ENCODE results near the gene TRAF3IP1. TPM values are rescaled to one million over a fixed set of nuclear protein-coding genes. Genes with fewer than 3 reads are reported as not detected.

Gene TRAF3IP1
- total RNA-seq, 2 donors from 2014 or later, result 8.9 to 9.3 TPM

DNA sequence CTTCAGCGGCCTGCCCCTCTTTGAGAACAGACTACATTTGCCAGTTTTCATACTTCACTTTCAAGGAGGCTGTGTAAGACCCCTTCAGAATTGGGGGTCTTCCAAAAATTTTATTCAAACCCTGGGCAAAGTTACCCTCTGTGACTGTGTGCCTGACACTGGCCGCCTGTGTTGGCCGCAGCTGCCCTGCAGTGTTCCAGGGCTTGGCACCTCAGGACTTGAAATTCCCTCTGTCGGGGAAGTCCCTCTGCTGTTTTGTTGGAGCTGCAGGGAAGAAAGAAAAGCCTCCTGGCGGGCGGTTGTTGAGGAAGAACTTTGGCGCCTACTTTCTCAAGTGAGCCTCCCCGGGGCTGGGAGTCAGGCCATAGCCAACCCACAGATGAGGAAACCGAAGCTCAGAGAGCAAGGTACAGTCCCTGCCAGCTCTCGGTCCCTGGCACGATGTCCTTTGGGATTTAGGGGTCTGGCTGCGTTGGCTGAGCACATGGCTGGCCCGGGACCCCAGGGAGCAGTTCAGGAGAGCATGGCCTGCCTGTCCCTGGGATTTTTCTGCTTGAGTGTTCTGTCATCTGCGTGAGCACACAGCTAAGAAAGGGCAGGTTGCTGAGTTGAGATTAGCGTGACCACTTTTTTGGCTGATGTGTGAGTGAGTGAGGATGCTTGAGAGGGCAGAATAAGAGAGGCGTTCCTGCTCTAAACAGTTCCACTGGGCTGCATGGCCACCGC, 88.5 kb downstream of the TRAF3IP1 start:
- no peaks in the 10 kb centered on the region for H3K9me3 ChIP-seq (ENCODE audit: control insufficient read depth, low read length, poor library complexity, severe bottlenecking)
- ATAC-seq (no peak), DNase-seq (no peak)
- H3K27me3 Mint-ChIP-seq, result no peaks in the 10 kb centered on the region
- H3K27ac Mint-ChIP-seq, result no peak overlapping the region
- no peak overlapping the region for H3K4me3 Mint-ChIP-seq
- no peaks in the 10 kb centered on the region for H3K36me3 Mint-ChIP-seq (ENCODE audit: low read depth)
- H3K4me1 Mint-ChIP-seq, result peaks cover under 1% of the 10 kb centered on the region

DNA sequence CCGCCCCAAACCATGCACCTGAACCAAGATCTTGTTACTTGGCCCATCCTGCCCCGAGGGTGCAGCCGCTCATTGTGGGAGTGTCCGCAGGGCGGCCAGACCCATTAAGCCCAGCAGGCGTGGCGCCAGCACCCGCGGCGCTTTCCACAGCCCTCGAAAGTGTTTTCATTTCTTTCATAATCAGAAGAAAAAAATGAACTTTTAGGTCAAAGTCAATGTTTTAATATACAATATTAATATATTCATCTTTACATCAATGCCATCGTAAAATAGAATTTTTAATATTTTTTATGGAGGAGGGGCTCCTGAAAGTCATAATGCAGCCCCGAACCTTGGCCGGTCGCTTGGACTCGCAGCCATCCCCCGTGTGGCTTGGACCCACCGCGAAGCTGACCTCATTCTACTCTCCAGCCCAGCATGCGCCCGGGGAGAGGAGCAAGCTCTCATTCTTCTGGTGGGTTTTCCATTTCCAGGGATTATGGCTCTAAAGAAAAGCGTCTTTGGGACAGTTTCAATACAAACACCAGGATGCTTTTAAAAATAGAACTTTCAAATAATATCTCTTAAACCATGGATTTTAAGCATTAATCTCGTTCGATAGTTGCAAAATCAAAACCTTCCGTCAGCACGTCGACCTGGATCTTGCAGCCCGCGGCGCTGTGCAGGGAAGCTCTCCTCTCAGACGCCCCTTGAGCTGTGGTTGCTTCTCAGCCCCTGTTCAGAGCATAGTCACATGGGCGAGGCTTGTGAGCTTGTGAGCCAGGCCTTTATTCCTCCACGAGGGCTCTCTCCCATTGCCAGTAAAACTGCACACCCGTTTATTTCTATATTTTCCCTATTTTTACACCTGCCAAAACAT, 89.3 kb downstream of the TRAF3IP1 start:
- DNase-seq (no peak), ATAC-seq (no peak)
- Mint-ChIP-seq H3K27ac (no peak overlapping the region), H3K27me3 (no peaks in the 10 kb centered on the region), H3K4me3 (no peak overlapping the region), H3K4me1 (no peaks in the 10 kb centered on the region), H3K36me3 (ENCODE audit: low read depth) (no peaks in the 10 kb centered on the region)
- H3K9me3 ChIP-seq (ENCODE audit: control insufficient read depth, low read length, poor library complexity, severe bottlenecking), result no peaks in the 10 kb centered on the region

DNA sequence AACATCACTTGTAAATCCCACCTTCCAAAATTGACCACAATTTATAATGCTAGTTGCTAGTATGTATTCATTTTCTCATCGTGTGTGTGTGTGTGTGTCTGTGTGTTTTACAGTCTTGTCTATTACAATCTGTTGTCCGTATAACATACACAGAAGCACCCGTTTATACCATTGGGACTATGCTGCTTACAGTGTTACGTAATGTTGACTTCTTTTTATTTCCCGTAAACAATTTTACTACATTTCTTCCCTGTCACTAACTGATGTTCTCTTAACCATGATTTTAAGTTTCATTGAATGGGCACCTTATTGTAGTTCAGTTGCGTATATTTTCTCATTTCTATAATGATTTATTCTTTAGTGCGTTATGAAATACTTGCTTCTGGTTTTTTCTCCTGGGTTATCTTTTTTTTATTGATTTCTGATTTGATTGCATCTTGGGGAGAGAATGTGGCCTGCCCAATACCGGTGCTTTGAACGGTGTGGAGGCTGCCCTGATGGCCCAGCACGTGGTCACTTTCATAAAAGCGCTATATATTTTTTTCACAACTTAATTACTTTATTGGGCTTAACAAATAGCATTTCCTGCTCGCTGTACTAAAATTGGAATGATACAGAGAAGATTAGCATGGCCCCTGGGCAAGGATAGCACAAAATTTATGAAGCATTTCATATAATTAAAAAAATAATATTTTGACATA, 91.9 kb downstream of the TRAF3IP1 start:
- no peaks in the 10 kb centered on the region for H3K36me3 Mint-ChIP-seq (ENCODE audit: low read depth)
- DNase-seq (no peak), ATAC-seq (no peak)
- H3K27me3 Mint-ChIP-seq, result no peaks in the 10 kb centered on the region
- H3K4me3 Mint-ChIP-seq, result no peak overlapping the region
- H3K4me1 Mint-ChIP-seq, result peaks cover 2% of the 10 kb centered on the region
- no peaks in the 10 kb centered on the region for H3K9me3 ChIP-seq (ENCODE audit: control insufficient read depth, low read length, poor library complexity, severe bottlenecking)
- H3K27ac Mint-ChIP-seq, result no peak overlapping the region

DNA sequence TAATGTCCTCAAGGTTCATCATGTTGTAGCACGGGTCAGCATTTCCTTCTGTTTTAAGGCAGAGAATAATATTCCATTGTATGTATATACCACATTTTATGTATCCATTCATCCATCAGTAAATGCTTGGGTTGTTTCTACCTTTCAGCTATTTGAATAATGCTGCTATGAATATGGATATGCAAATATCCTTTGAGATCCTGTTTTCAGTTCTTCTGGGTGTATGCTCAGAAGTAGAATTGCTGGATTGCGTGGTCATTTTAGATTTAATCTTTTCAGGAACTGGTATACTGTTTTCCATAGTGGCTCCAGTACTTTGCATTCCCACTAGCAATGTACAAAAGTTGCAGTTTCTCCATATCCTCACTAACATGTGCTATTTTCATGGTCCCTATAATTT, 93.0 kb downstream of the TRAF3IP1 start:
- H3K4me1 Mint-ChIP-seq, result peaks cover 2% of the 10 kb centered on the region

DNA sequence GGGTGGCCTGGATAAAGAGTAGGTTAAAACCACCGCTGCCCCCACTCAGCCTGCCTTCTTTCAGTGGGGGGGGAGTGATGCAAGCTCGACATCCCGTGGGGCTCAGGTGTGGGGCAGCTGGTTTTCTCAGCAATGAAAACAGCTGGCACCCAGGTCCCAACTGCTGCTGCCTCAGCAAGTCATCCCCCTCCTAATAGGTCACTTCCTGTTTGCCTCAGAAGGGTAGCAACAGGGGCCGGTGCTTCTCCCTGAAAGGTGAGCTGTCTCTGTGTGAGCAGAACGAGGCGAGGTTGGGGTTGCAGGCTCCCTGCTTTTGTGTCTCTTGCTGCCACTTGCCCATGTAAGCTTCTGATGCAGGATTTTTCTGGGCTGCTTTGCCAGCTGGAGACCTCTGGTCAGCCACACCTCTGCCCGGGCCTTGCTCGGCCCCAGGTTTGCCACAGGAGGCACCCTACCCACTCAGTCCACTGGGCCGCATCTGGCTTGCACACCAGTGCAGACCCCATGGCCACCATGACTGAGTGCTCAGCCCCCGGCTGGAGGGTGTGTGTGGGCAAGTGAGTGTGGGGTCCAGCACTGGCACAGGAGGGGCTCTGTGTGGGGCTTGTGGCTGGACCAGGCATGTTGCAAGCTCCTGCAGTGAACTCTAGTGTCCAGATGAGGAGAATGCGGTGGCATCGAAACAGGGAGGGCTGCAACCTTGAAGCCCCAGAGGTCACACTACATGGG, 94.9 kb downstream of the TRAF3IP1 start:
- H3K4me1 Mint-ChIP-seq, result peaks cover 2% of the 10 kb centered on the region
- H3K36me3 Mint-ChIP-seq (ENCODE audit: low read depth), result no peaks in the 10 kb centered on the region
- peak overlapping the region; percentile 45 for H3K27ac Mint-ChIP-seq
- ATAC-seq, result peak; percentile 50
- H3K4me3 Mint-ChIP-seq, result no peak overlapping the region
- no peaks in the 10 kb centered on the region for H3K27me3 Mint-ChIP-seq
- no peak for DNase-seq
- no peaks in the 10 kb centered on the region for H3K9me3 ChIP-seq (ENCODE audit: control insufficient read depth, low read length, poor library complexity, severe bottlenecking)

More for the DNA sequence above, 93.0 kb downstream of the TRAF3IP1 start:
- no peaks in the 10 kb centered on the region for H3K36me3 Mint-ChIP-seq (ENCODE audit: low read depth)
- H3K9me3 ChIP-seq (ENCODE audit: control insufficient read depth, low read length, poor library complexity, severe bottlenecking), result no peaks in the 10 kb centered on the region
- no peak for DNase-seq
- H3K27me3 Mint-ChIP-seq, result no peaks in the 10 kb centered on the region
- no peak overlapping the region for H3K4me3 Mint-ChIP-seq
- H3K27ac Mint-ChIP-seq, result no peak overlapping the region
- ATAC-seq, result no peak

DNA sequence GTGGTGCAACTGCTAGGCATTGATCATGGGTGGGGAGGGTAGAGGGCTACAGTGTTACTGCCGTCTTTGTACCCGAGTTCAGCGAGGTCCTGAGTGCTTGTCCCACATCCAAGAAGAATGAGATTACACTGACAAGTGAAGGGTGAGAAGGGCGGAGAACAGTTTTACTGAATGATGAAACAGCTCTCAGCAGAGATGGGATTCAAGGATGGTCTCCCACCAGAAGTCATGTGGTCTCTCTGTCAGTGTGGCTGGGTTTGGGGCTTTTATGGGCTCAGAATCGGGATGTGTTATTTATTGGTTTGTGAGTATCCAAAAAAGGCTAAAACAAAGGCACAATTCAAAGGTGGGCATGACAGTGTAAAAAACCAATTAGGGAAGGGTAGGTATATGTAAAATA, 95.6 kb downstream of the TRAF3IP1 start:
- DNase-seq, result no peak
- H3K27me3 Mint-ChIP-seq, result no peaks in the 10 kb centered on the region
- no peak for ATAC-seq
- H3K9me3 ChIP-seq (ENCODE audit: control insufficient read depth, low read length, poor library complexity, severe bottlenecking), result no peaks in the 10 kb centered on the region
- no peak overlapping the region for H3K4me3 Mint-ChIP-seq
- no peak overlapping the region for H3K27ac Mint-ChIP-seq
- H3K36me3 Mint-ChIP-seq (ENCODE audit: low read depth), result no peaks in the 10 kb centered on the region
- H3K4me1 Mint-ChIP-seq, result peaks cover 2% of the 10 kb centered on the region

DNA sequence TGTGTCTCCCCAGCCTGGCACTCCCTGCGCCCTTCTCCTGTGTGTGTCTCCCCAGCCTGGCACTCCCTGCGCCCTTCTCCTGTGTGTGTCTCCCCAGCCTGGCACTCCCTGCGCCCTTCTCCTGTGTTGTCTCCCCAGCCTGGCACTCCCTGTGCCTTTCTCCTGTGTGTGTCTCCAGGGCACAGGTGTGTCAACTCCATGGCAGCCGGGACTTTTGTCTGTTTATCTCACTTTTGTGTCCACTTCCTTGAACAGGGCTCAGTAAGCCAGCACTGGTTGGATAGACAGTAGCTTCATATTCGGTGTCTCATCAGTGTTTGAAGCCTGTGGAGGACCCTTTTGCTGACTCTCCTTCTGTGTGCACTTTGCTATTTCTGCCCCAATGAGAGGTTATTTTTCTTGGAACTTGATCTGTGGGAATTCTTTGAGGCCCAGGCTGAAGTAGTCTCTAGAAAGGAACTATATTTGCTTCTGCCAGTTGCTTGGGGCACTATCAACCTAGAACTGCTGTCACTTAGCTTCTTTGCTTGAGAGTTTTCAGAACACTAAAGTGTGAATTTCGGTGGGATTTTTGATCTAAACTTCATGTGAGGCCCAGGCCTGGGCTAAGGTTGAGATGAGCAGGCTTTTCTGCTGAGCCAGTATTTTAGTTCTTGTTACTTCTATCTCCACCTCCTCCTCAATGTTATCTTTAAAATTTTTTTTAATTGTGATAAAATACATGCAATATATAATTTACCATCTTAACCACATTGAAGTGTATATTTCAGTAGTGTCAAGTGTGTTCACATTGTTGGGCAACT, 98.1 kb downstream of the TRAF3IP1 start:
- Mint-ChIP-seq H3K36me3 (ENCODE audit: low read depth) (no peaks in the 10 kb centered on the region), H3K27ac (no peak overlapping the region), H3K4me1 (peaks cover 7% of the 10 kb centered on the region), H3K27me3 (no peaks in the 10 kb centered on the region), H3K4me3 (no peak overlapping the region)
- H3K9me3 ChIP-seq (ENCODE audit: control insufficient read depth, low read length, poor library complexity, severe bottlenecking), result no peaks in the 10 kb centered on the region
- ATAC-seq (no peak), DNase-seq (no peak)

DNA sequence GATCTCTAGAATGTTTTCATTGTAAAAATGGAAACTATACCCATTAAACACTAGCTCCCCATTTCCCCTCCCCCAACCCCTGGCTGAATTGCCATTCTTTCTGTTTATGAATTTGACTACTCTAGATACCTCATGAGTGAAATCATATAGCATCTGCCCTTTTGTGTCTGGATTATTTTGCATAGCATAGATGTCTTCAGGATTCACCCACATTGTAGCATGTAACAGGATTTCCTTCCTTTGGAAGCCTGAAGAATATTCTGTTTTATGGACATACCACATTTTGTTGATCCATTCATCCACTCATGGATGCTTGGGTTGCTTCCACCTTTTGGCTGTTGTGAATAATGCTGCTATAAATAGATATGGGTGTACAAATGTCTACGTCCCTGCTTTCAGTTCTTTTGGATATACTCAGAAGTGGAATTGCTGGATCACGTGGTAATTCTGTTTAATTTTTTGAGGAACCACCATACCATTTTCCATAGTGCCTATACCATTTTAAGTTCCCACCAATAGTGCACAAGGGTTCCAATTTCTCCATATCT, 98.8 kb downstream of the TRAF3IP1 start:
- H3K4me1 Mint-ChIP-seq, result peaks cover 7% of the 10 kb centered on the region
- no peaks in the 10 kb centered on the region for H3K36me3 Mint-ChIP-seq (ENCODE audit: low read depth)
- H3K27me3 Mint-ChIP-seq, result no peaks in the 10 kb centered on the region
- H3K9me3 ChIP-seq (ENCODE audit: control insufficient read depth, low read length, poor library complexity, severe bottlenecking), result no peaks in the 10 kb centered on the region
- ATAC-seq, result no peak
- no peak overlapping the region for H3K4me3 Mint-ChIP-seq
- no peak overlapping the region for H3K27ac Mint-ChIP-seq
- DNase-seq, result no peak

DNA sequence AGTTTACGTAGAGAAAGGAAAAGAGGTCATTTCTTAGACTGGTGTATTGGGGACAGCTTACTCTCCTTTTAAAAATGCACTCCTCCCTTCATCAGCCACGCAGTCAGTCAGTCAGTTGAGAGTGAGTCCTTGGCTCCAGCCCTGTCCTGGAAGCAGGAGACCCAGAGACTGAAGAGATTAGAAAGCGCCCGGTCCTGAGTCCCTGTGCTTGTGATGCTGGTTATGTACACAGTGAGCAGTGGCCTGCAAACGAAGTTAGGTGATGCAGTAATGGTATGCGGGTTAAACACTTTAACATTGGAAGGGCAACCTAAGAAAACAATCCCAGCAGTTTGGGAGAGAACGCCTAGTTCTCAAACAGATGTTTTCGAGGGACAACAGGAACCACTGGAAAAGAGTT, 100.1 kb downstream of the TRAF3IP1 start:
- no peak overlapping the region for H3K27ac Mint-ChIP-seq
- DNase-seq, result no peak
- no peak for ATAC-seq
- no peaks in the 10 kb centered on the region for H3K9me3 ChIP-seq (ENCODE audit: control insufficient read depth, low read length, poor library complexity, severe bottlenecking)
- no peaks in the 10 kb centered on the region for H3K36me3 Mint-ChIP-seq (ENCODE audit: low read depth)
- peaks cover 7% of the 10 kb centered on the region for H3K4me1 Mint-ChIP-seq
- H3K27me3 Mint-ChIP-seq, result no peaks in the 10 kb centered on the region
- no peak overlapping the region for H3K4me3 Mint-ChIP-seq

DNA sequence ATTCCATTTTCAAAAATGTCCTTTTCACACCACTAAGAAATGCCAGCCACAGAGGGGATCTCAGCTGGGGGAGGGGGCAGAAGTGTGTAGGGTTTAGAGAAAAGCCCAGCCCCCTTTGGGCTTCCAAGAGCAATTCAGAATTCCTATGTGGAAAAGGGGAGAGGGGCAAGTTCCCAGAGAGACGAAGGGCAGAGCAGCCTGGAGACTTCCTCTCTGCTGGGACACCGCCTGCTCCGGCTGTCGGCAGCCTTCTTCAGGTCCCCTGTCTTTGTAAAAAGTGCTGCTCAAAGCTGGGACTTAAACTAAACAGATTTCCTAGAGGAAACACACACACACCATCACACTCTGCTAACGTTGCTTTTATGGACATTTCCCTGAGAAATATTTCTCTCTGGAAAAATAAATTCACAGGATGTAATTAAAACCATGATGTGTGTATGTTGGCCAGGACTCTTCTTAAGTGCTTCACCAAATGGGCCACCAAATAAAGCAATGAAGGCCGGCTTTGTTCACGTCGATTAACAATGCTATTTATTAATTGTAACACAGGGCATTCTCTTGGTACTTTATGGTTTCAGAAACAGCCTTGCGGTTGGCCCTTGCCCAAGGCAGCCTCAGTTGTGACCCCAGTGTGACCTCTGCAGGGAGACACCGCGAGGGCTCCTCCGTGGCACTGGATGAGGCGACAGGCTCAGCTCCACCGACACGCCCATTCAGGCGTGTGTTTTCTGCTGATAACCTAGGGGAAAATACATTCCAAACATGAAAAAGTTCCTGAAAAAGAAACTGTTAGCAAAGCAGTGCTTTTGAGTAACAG, 100.8 kb downstream of the TRAF3IP1 start:
- no peaks in the 10 kb centered on the region for H3K36me3 Mint-ChIP-seq (ENCODE audit: low read depth)
- H3K9me3 ChIP-seq (ENCODE audit: control insufficient read depth, low read length, poor library complexity, severe bottlenecking), result no peaks in the 10 kb centered on the region
- no peak overlapping the region for H3K4me3 Mint-ChIP-seq
- DNase-seq (no peak), ATAC-seq (no peak)
- no peak overlapping the region for H3K27ac Mint-ChIP-seq
- H3K4me1 Mint-ChIP-seq, result peaks cover 9% of the 10 kb centered on the region
- H3K27me3 Mint-ChIP-seq, result no peaks in the 10 kb centered on the region

DNA sequence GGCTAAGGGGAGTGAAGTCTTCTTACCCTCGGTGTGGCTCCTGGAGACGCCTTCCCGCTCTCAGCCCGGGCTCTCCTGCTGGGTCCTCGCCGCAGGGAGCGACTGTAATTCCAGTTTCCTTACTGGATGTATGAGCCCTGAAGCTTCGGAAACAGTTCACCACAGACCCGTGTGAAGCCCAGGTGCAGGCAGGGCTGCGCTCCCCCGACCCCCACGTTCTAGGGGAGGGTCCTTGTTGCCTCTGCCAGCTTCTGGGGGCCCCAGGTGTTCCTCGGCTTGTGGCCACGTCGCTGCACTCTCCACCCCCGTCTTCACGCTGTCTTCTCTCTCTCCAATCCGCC, 101.3 kb downstream of the TRAF3IP1 start:
- no peaks in the 10 kb centered on the region for H3K36me3 Mint-ChIP-seq (ENCODE audit: low read depth)
- DNase-seq (no peak), ATAC-seq (no peak)
- no peak overlapping the region for H3K4me3 Mint-ChIP-seq
- H3K9me3 ChIP-seq (ENCODE audit: control insufficient read depth, low read length, poor library complexity, severe bottlenecking), result no peaks in the 10 kb centered on the region
- peaks cover 12% of the 10 kb centered on the region for H3K4me1 Mint-ChIP-seq
- no peak overlapping the region for H3K27ac Mint-ChIP-seq
- H3K27me3 Mint-ChIP-seq, result no peaks in the 10 kb centered on the region
